Stimulated activated CD4-positive, alpha-beta T cell treated with anti-CD3 and anti-CD28 coated beads, Interleukin-15, amount 100 ng/mL, for 1 hour (primary cell): Measurements from ENCODE around the gene ARHGAP44.
"Not testable (repeated sequence)": the region's sequence is repeated elsewhere in the genome, so short reads cannot be mapped to it uniquely, and the experiment has no call there.

Source experiments
- DNase-seq, 2 donors: peaks; one replicate each; pipeline ENCODE4 v3.0.0-alpha.2; 2020; ENCODE audit warnings: low read depth in 1 of 2, low spot score in 1 of 2

The ARHGAP44 gene

GRCh38 chr17:12815642-12816141 is 26.4 kb downstream of the ARHGAP44 start:
- DNase-seq = no peak

GRCh38 chr17:12821376-12821940 is 32.2 kb downstream of the ARHGAP44 start:
- DNase-seq = no peak

DNA sequence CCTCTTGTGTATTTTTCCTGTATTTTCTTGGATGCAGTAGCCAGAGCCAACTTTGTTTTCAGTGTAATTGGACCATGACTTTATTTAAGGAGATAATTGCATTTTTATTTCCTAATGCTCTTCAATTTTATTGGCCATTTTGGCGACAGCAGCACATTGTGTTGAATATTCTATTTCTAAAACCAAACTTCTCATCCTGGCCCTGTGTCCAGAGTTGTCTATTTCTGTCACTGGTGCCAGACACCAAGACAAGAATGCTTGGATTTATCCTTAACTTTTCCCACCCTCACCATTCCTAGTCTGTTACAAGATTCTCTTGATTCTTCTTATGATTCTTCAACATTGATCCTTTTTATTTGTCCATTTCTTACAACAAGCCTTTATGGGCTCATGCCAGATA is 37.1 kb downstream of the ARHGAP44 start:
- no peak for DNase-seq

GRCh38 chr17:12830777-12831247 is 41.5 kb downstream of the ARHGAP44 start:
- DNase-seq = no peak

GRCh38 chr17:12831839-12832238 is 42.5 kb downstream of the ARHGAP44 start:
- no peak for DNase-seq

DNA sequence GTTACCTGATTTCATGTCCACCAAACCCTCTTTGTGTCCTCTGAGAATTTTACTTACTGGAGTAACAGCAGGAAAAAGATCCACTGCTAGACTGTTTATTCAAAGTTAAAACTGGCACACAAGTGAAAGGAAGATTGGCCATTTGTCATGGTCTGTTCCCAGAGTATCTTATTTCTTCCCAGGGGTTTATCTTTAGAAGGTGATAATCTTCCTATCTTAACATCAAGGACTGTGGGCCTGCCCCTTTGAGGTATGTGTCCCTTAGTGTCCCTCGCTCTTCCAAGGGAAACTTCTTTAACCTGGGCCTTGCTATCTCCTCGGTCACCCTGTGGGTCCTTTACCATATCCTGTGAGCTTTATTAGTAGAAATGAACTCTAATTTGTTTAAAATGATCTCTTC is 49.7 kb downstream of the ARHGAP44 start:
- no peak for DNase-seq

DNA sequence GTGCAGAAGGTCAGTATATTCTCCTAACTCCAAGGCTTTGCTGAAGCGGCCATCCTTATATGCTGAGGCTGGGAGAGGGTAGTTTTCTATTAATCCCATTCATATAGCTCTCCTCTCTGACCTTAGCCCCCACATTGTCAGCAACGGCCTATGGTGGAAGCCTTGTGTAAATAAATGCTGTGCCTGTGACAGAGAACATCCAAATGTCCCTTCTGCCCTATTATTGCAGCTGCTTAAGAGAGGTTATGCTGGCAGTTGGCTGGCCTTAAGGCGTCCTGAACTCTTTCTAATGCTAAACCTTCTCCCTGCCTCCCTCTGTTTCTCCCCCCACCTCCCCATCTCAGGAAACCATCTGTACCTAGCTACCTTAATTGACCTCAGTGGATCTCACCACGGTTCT is 53.6 kb downstream of the ARHGAP44 start:
- no peak for DNase-seq

DNA sequence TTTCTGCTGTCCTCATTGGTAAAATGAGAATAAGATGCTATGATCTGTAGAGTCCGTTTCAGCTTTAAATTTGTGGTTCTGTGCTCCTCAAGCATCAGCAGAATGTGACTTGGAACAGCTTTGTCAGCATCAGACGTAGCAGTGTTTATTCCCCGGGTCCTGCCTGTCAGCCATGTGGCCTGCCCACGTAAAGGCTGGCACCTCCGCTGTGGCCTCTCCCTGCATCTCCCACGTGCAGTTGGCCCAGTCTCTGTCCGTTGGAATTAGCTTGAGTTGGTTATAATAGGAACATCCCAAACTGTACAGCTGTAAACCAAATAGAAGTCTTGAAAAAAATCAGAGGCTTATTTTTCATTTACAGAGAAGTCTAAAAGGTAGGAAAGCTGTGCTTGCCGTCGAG is 61.7 kb downstream of the ARHGAP44 start:
- no peak for DNase-seq

- DNase-seq = no peak
Measured at GRCh38 chr17:12851901-12852435, 62.7 kb downstream of the ARHGAP44 start.

- no peak for DNase-seq
Measured at GRCh38 chr17:12853921-12854320, 64.6 kb downstream of the ARHGAP44 start.

- no peak for DNase-seq
Measured at GRCh38 chr17:12856416-12856815, 67.1 kb downstream of the ARHGAP44 start.

GRCh38 chr17:12857592-12857991 is 68.3 kb downstream of the ARHGAP44 start:
- no peak for DNase-seq

GRCh38 chr17:12859520-12859919 is 70.2 kb downstream of the ARHGAP44 start:
- no peak for DNase-seq

- no peak for DNase-seq
Measured at GRCh38 chr17:12865769-12866168, 76.5 kb downstream of the ARHGAP44 start.

- no peak for DNase-seq
Measured at GRCh38 chr17:12866244-12866643, 76.9 kb downstream of the ARHGAP44 start.

GRCh38 chr17:12867726-12868125 is 78.4 kb downstream of the ARHGAP44 start:
- no peak for DNase-seq

GRCh38 chr17:12873415-12874125 is 84.3 kb downstream of the ARHGAP44 start:
- not testable (repeated sequence) for DNase-seq

DNA sequence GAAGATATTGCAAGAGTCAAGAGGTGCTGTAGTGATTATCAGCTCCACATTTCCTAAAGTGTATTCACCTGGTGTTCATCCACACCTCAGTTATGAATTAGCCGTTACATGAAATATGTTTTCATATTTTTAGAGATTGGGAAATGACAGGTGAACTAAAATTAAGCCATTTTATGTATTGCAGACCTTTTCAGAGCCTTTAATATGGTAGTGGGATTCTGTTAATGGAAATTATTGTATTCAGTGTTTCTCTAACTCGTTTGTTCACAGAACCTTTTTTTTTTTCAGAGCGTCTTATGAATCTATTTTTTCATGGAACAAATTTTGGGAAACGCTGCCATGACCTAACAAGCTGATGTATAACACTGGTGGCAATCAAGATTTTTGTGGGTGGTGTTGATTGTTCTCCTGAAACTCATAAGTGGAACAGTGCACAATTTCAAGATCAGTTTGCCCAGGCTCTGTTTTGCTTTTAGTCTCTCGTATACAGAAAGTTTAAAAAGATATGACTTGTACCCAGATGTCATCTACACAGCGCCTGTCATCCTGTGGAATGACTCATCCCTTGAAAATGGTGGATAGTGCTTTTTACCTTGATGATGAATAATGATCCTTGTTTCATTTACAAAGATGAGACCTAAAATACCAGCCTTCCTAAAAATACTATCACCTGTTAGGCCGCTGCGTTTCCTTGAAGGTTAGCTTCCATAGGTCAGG is 88.8 kb downstream of the ARHGAP44 start:
- DNase-seq = no peak

- not testable (repeated sequence) for DNase-seq
Measured at GRCh38 chr17:12879096-12879495, 89.8 kb downstream of the ARHGAP44 start.

DNA sequence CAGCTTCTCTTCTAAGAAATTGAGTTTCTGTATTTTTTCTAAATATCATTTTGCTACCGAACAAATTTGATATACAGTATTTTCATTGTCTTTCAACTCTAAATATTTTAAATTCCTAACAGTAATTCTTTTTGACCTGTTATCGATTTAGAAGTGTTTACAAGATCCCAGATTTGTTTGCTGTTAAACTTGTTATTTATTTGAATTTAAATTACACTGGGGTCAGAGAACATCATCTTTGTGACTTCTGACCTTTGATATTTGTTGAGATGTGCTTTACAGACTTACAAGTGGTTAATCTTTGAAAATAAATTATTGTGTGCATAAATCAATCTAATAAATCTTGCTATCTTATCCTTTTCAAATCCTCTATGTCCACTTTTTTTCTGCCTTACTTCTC is 94.2 kb downstream of the ARHGAP44 start:
- DNase-seq = no peak

GRCh38 chr17:12887088-12887487 is 97.8 kb downstream of the ARHGAP44 start:
- DNase-seq = no peak
